ENCODE results near the gene ST3GAL3. TPM values are rescaled to one million over a fixed set of nuclear protein-coding genes. Genes with fewer than 3 reads are reported as not detected.

Gene ST3GAL3
- total RNA-seq, 1 experiment from 2014 or later = 26.0 TPM

DNA sequence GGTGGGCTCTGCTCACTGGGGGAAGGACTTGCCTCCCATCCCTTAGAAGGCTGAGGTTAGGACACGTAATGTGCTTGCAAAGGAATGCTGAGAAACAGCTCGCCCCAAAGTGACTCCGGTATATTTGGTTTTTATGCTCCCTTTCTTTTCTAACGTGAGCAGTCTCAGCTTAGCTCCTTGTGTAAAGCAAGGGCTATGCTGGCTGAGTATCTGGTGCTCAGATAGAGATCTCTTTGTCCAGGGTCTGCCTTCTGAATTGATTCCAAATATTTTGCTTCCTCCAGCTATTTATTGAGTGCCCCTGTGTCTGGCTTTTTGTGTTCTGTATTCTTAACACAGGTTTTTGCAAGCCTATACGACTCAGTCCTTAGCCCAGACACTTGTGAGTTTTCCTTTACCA is 131.7 kb downstream of the ST3GAL3 start:
- no peak overlapping the region for H3K4me3 ChIP-seq (ENCODE audit: low read depth in 2 of 2, low read length in 2 of 2)
- H3K27me3 ChIP-seq (ENCODE audit: control insufficient read depth, insufficient read depth, low read length) = no peaks in the 10 kb centered on the region
- CTCF ChIA-PET = no interaction called here
- ATAC-seq (no peak), DNase-seq (ENCODE audit: low read depth, low spot score) (no peak)
- H3K4me1 ChIP-seq (ENCODE audit: control insufficient read depth, insufficient read depth, low read length) = peaks cover 22% of the 10 kb centered on the region
- POLR2A ChIA-PET = no interaction called here
- intact Hi-C loops (cut with micrococcal nuclease; ENCODE audit: unreplicated experiment) = no loop called here
- H3K36me3 ChIP-seq (ENCODE audit: control insufficient read depth, insufficient read depth, low read length) = no peaks in the 10 kb centered on the region
- no TSS peak for BruUV-seq (replicated peaks)
- TF ChIP-seq SIN3A (IDR thresholded peaks at IDR 0.05; ENCODE audit: borderline replicate concordance, insufficient read depth, low read depth, low read length) (no peak), TCF7L2 (IDR thresholded peaks at IDR 0.05; ENCODE audit: low read depth, low read length) (no peak), POLR2AphosphoS5 (IDR thresholded peaks at IDR 0.05; ENCODE audit: low read depth, low read length) (no peak)
- TF ChIP-seq, protein P1, sequence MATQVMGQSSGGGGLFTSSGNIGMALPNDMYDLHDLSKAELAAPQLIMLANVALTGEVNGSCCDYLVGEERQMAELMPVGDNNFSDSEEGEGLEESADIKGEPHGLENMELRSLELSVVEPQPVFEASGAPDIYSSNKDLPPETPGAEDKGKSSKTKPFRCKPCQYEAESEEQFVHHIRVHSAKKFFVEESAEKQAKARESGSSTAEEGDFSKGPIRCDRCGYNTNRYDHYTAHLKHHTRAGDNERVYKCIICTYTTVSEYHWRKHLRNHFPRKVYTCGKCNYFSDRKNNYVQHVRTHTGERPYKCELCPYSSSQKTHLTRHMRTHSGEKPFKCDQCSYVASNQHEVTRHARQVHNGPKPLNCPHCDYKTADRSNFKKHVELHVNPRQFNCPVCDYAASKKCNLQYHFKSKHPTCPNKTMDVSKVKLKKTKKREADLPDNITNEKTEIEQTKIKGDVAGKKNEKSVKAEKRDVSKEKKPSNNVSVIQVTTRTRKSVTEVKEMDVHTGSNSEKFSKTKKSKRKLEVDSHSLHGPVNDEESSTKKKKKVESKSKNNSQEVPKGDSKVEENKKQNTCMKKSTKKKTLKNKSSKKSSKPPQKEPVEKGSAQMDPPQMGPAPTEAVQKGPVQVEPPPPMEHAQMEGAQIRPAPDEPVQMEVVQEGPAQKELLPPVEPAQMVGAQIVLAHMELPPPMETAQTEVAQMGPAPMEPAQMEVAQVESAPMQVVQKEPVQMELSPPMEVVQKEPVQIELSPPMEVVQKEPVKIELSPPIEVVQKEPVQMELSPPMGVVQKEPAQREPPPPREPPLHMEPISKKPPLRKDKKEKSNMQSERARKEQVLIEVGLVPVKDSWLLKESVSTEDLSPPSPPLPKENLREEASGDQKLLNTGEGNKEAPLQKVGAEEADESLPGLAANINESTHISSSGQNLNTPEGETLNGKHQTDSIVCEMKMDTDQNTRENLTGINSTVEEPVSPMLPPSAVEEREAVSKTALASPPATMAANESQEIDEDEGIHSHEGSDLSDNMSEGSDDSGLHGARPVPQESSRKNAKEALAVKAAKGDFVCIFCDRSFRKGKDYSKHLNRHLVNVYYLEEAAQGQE (IDR thresholded peaks at IDR 0.05; ENCODE audit: insufficient read depth in 1 of 2, low read depth in 2 of 2, low read length in 1 of 2) = no peak
- TF ChIP-seq, protein P2, sequence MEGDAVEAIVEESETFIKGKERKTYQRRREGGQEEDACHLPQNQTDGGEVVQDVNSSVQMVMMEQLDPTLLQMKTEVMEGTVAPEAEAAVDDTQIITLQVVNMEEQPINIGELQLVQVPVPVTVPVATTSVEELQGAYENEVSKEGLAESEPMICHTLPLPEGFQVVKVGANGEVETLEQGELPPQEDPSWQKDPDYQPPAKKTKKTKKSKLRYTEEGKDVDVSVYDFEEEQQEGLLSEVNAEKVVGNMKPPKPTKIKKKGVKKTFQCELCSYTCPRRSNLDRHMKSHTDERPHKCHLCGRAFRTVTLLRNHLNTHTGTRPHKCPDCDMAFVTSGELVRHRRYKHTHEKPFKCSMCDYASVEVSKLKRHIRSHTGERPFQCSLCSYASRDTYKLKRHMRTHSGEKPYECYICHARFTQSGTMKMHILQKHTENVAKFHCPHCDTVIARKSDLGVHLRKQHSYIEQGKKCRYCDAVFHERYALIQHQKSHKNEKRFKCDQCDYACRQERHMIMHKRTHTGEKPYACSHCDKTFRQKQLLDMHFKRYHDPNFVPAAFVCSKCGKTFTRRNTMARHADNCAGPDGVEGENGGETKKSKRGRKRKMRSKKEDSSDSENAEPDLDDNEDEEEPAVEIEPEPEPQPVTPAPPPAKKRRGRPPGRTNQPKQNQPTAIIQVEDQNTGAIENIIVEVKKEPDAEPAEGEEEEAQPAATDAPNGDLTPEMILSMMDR (IDR thresholded peaks at IDR 0.05) = no peak
- H3K27ac ChIP-seq (ENCODE audit: low read length) = no peak overlapping the region
- in situ Hi-C loops (cut with HindIII; ENCODE audit: low pct_unique_long_range_greater_than_20kb, low sequenced_read_pairs) = no loop called here
- H3K9me3 ChIP-seq (ENCODE audit: control insufficient read depth, insufficient read depth, low read depth, low read length) = peaks cover 3% of the 10 kb centered on the region; the same call in 1 of the 2 replicates

DNA sequence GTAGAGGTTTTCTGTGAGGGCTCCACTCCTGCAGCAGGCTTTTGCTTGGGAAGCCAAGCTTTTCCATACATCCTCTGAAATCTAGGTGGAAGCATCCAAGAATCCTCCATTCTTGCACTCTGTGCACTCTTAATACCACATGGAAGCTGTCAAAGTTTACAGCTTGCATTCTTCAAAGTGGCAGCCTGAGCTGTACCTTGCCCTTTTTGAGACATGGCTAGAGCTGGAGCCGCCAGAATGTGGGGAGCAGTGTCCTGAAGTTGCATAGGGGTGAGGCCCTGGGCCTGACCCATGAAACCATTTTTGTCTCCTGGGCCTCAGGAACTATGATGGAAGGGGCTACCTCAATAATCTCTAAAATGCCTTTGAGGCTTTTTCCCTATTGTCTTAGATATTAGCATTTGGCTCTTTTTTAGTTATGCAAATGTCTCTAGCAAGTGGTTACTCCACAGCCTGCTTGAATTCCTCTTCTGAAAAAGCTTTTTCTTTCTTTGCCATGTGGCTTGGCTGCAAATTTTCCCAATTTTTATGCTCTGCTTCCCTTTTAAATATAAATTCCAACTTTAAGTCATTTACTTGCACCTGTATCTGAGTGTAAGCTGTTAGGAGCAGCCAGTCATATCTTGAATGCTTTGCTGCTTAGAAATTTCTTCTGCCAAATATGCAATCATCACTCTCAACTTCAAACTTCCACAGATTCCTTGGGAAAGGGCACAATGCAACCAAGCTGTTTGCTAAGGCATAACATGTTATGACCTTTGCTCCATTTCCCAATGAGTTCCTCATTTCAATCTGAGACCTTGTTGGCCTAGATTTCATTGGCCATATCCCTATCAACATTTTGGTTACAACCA is 134.2 kb downstream of the ST3GAL3 start:
- ATAC-seq = no peak
- no TSS peak for BruUV-seq (replicated peaks)
- H3K9me3 ChIP-seq (ENCODE audit: control insufficient read depth, insufficient read depth, low read depth, low read length) = peaks cover 3% of the 10 kb centered on the region; the same call in 1 of the 2 replicates
- in situ Hi-C loops (cut with HindIII; ENCODE audit: low pct_unique_long_range_greater_than_20kb, low sequenced_read_pairs) = no loop called here
- H3K27ac ChIP-seq (ENCODE audit: low read length) = no peak overlapping the region
- H3K4me3 ChIP-seq (ENCODE audit: low read depth in 2 of 2, low read length in 2 of 2) = no peak overlapping the region
- CTCF ChIA-PET = interaction anchor here (0.7 kb wide), 1 partner anchor 78 kb away, joined by 3 read pairs; no protein-coding TSS in a partner anchor
- H3K36me3 ChIP-seq (ENCODE audit: control insufficient read depth, insufficient read depth, low read length) = no peaks in the 10 kb centered on the region
- no peaks in the 10 kb centered on the region for H3K27me3 ChIP-seq (ENCODE audit: control insufficient read depth, insufficient read depth, low read length)
- H3K4me1 ChIP-seq (ENCODE audit: control insufficient read depth, insufficient read depth, low read length) = no peaks in the 10 kb centered on the region
- POLR2A ChIA-PET = no interaction called here
- intact Hi-C loops (cut with micrococcal nuclease; ENCODE audit: unreplicated experiment) = no loop called here
- TF ChIP-seq, protein P1 (IDR thresholded peaks at IDR 0.05; ENCODE audit: insufficient read depth in 1 of 2, low read depth in 2 of 2, low read length in 1 of 2) = no peak
- TF ChIP-seq SIN3A (IDR thresholded peaks at IDR 0.05; ENCODE audit: borderline replicate concordance, insufficient read depth, low read depth, low read length) = no peak
- TF ChIP-seq TCF7L2 (IDR thresholded peaks at IDR 0.05; ENCODE audit: low read depth, low read length) = no peak
- TF ChIP-seq POLR2AphosphoS5 (IDR thresholded peaks at IDR 0.05; ENCODE audit: low read depth, low read length) = no peak
- TF ChIP-seq, protein P2 (IDR thresholded peaks at IDR 0.05) = no peak
- DNase-seq (ENCODE audit: low read depth, low spot score) = no peak
